ENCODE results near the gene PRKRIP1. TPM values are rescaled to one million over a fixed set of nuclear protein-coding genes. Genes with fewer than 3 reads are reported as not detected.

PRKRIP1 gene
- total and polyA plus RNA-seq, 2 experiments from 2014 or later: 25.5 to 29.1 TPM

GRCh38 chr7:102398543-102398942, 2.4 kb downstream of the PRKRIP1 start:
- Histone ChIP-seq H3K27me3 (ENCODE audit: insufficient read depth) (no peaks in the 10 kb centered on the region), H2AFZ (no peak overlapping the region), H3K9me2 (ENCODE audit: insufficient read depth) (no peaks in the 10 kb centered on the region), H3K36me3 (ENCODE audit: insufficient read depth) (peaks cover 17% of the 10 kb centered on the region; the same call in 1 of the 2 replicates), H3K4me1 (ENCODE audit: insufficient read depth) (no peaks in the 10 kb centered on the region; the same call in none of the 2 replicates), H3K4me2 (no peak overlapping the region), H3K4me3 (no peak overlapping the region), H4K20me1 (replicated peaks; ENCODE audit: insufficient read depth) (no peaks in the 10 kb centered on the region; the same call in none of the 2 replicates), H3K27ac (ENCODE audit: low read depth) (no peak overlapping the region), H3F3A (replicated peaks; ENCODE audit: low read depth) (peaks cover 28% of the 10 kb centered on the region), H3K79me2 (replicated peaks; ENCODE audit: insufficient read depth) (peaks cover 23% of the 10 kb centered on the region)
- Mint-ChIP-seq H3K4me3 (no peak overlapping the region), H3K36me3 (ENCODE audit: low read depth) (peaks cover 60% of the 10 kb centered on the region), H3K27ac (no peak overlapping the region), H3K4me1 (peaks cover 12% of the 10 kb centered on the region), H3K9me3 (no peaks in the 10 kb centered on the region), H3K27me3 (ENCODE audit: insufficient read depth, low read depth, poor library complexity) (peaks cover 22% of the 10 kb centered on the region)
- DNase-seq (ENCODE audit: low spot score) (no peak), ATAC-seq (no peak)
- TF ChIP-seq CTCF (conservative IDR thresholded peaks at IDR 0.05; ENCODE audit: low read depth in 2 of 2): no peak
- TF ChIP-seq JUNB (IDR thresholded peaks at IDR 0.05; ENCODE audit: unreplicated experiment): no peak
- no peak for TF ChIP-seq EZH2phosphoT487 (IDR thresholded peaks at IDR 0.05; ENCODE audit: unreplicated experiment)
- no peak for TF ChIP-seq ZNF462 (CRISPR knock-in tag; IDR thresholded peaks at IDR 0.05)
- TF ChIP-seq REST (IDR thresholded peaks at IDR 0.05; ENCODE audit: unreplicated experiment): no peak
- TF ChIP-seq NANOG (IDR thresholded peaks at IDR 0.05; ENCODE audit: borderline replicate concordance): no peak
- TF ChIP-seq POLR2AphosphoS5 (IDR thresholded peaks at IDR 0.05; ENCODE audit: low read depth): no peak
- TF ChIP-seq CREB1 (CRISPR knock-in tag; IDR thresholded peaks at IDR 0.05; ENCODE audit: low read depth): no peak
- no peak for TF ChIP-seq ZNF114 (CRISPR knock-in tag; IDR thresholded peaks at IDR 0.05)
- TF ChIP-seq ZNF331 (CRISPR knock-in tag; IDR thresholded peaks at IDR 0.05; ENCODE audit: low read depth): no peak
- no peak for TF ChIP-seq ETS1 (IDR thresholded peaks at IDR 0.05)
- TF ChIP-seq EZH2 (IDR thresholded peaks at IDR 0.05; ENCODE audit: low read depth, unreplicated experiment): no peak
- TF ChIP-seq STAT1 (IDR thresholded peaks at IDR 0.05; ENCODE audit: unreplicated experiment): no peak

Data from GM23338 (cell line).